DOHH2 (cell line): Measurements from ENCODE around the gene TNFRSF19.

Source experiments
- CTCF ChIP-seq: fragments of 200-600 bp; sonication (generic); IDR thresholded peaks from one replicate; pipeline ENCODE4 v1.5.1; 2014; ENCODE audit warnings: antibody characterized with exemption, mild to moderate bottlenecking, low read depth, low read length; ENCODE audit not compliant: poor library complexity, severe bottlenecking
- EZH2phosphoT487 ChIP-seq: fragments of 200-600 bp; sonication (generic); IDR thresholded peaks from 2 replicates; pipeline ENCODE4 v1.6.1; 2017; ENCODE audit warnings: borderline replicate concordance, mild to moderate bottlenecking, antibody characterized with exemption, low read length, moderate library complexity, mixed read lengths

GRCh38 chr13:23571431-23571830, 1.2 kb downstream of the TNFRSF19 start:
- no peak for TF ChIP-seq CTCF
- TF ChIP-seq EZH2phosphoT487 = no peak
